PC-3 (cell line): ENCODE measurements around the gene ZDHHC15. TPM values are rescaled to one million over a fixed set of nuclear protein-coding genes. Genes with fewer than 3 reads are reported as not detected.
"Not testable (repeated sequence)": the region's sequence is repeated elsewhere in the genome, so short reads cannot be mapped to it uniquely, and the experiment has no call there.

Experiments
- ATAC-seq: fragments of 200-7000 bp; cut with Tn5 transposase; 2 replicates; pipeline ENCODE4 v1.9.1; 2020; ENCODE audit warnings: mild to moderate bottlenecking, moderate library complexity
- BruUV-seq: library from RNA; stranded (reverse); fragments of 400-500 nt; replicated peaks from 2 replicates; lab custom pipeline; 2021; lab: Mats Ljungman, UMichigan
- CTCF ChIA-PET: fragments of 300-600 bp; sonication (Branson Sonifier 250); formaldehyde crosslinking; loops from one replicate; lab custom pipeline; 2022; ENCODE audit warnings: antibody characterized with exemption; lab: Charles Lee
- POLR2A ChIA-PET: fragments of 300-600 bp; sonication (Branson Sonifier 250); formaldehyde crosslinking; loops from one replicate; lab custom pipeline; 2022; ENCODE audit warnings: antibody characterized with exemption; ENCODE audit not compliant: unreplicated experiment; lab: Charles Lee
- DNase-seq: peaks from one replicate; pipeline ENCODE4 v3.0.0-alpha.2; 2015
- H2AFZ ChIP-seq: fragments of 300-600 bp; sonication (generic); 2 replicates; pipeline ENCODE4 v1.6.0; 2016; ENCODE audit warnings: antibody characterized with exemption, low read length
- H3F3A ChIP-seq: fragments of 300-600 bp; sonication (generic); one replicate; pipeline ENCODE4 v1.6.0; 2017; ENCODE audit warnings: antibody characterized with exemption, low read length, control low read depth, mild to moderate bottlenecking; ENCODE audit not compliant: unreplicated experiment
- H3K27ac ChIP-seq: fragments of 300-600 bp; sonication (generic); 2 replicates; pipeline ENCODE4 v1.5.1; 2016; ENCODE audit warnings: mild to moderate bottlenecking, low read length
- H3K27me3 ChIP-seq: fragments of 300-600 bp; sonication (generic); 2 replicates; pipeline ENCODE4 v1.6.1; 2016; ENCODE audit warnings: low read length, mixed read lengths
- H3K36me3 ChIP-seq: fragments of 300-600 bp; sonication (generic); 2 replicates; pipeline ENCODE4 v1.6.1; 2016; ENCODE audit warnings: low read depth, mixed run types, low read length, mixed read lengths
- H3K4me1 ChIP-seq: fragments of 300-600 bp; sonication (generic); 2 replicates; pipeline ENCODE4 v1.5.1; 2016; ENCODE audit warnings: low read length; ENCODE audit not compliant: insufficient read depth
- H3K4me2 ChIP-seq: fragments of 300-600 bp; sonication (generic); 2 replicates; pipeline ENCODE4 v1.6.0; 2016; ENCODE audit warnings: low read length
- H3K4me3 ChIP-seq: fragments of 300-600 bp; sonication (generic); 2 replicates; pipeline ENCODE4 v1.5.1; 2016; ENCODE audit warnings: mild to moderate bottlenecking, low read length, mixed read lengths
- H3K79me2 ChIP-seq: fragments of 300-600 bp; sonication (generic); 2 replicates; pipeline ENCODE4 v1.6.1; 2017; ENCODE audit warnings: low read length, mixed read lengths
- H3K9ac ChIP-seq: fragments of 300-600 bp; sonication (generic); 2 replicates; pipeline ENCODE4 v1.6.0; 2016; ENCODE audit warnings: mild to moderate bottlenecking, low read length
- H3K9me2 ChIP-seq: fragments of 300-600 bp; sonication (generic); replicated peaks from 2 replicates; pipeline ENCODE4 v1.6.1; 2016; ENCODE audit warnings: mixed run types, low read length, mixed read lengths
- H3K9me3 ChIP-seq: fragments of 300-600 bp; sonication (generic); 2 replicates; pipeline ENCODE4 v1.6.1; 2016; ENCODE audit warnings: low read length, mixed read lengths
- H4K20me1 ChIP-seq: fragments of 300-600 bp; sonication (generic); 2 replicates; pipeline ENCODE4 v1.6.1; 2016; ENCODE audit warnings: low read length, mixed read lengths
- EZH2 ChIP-seq: fragments of 300-600 bp; sonication (generic); IDR thresholded peaks from one replicate; pipeline ENCODE4 v1.6.1; 2017; ENCODE audit warnings: antibody characterized with exemption, mild to moderate bottlenecking, low read length; ENCODE audit not compliant: unreplicated experiment
- EZH2phosphoT487 ChIP-seq: fragments of 300-600 bp; sonication (generic); IDR thresholded peaks from 2 replicates; pipeline ENCODE4 v1.6.1; 2018; ENCODE audit warnings: mild to moderate bottlenecking, antibody characterized with exemption, low read length, borderline replicate concordance
- intact Hi-C: fragments of 100-400 bp; cut with micrococcal nuclease; formaldehyde crosslinking; loops from 2 replicates; pipeline ENCODE4 v1.9.0; 2023
- total RNA-seq: library from RNA; depleted of rRNA; stranded (reverse); fragments of >200 nt; gene quantifications from 2 replicates; pipeline ENCODE4 v1.2.3, GENCODE V29; 2014
- TF ChIP-seq, protein P1 (sequence below): fragments of 300-600 bp; sonication (generic); conservative IDR thresholded peaks from 2 replicates; pipeline ENCODE4 v1.5.1; 2017; ENCODE audit warnings: antibody characterized with exemption, low read depth, mild to moderate bottlenecking, low read length

The ZDHHC15 gene
- total RNA-seq, 1 experiment from 2014 or later = not detected

DNA sequence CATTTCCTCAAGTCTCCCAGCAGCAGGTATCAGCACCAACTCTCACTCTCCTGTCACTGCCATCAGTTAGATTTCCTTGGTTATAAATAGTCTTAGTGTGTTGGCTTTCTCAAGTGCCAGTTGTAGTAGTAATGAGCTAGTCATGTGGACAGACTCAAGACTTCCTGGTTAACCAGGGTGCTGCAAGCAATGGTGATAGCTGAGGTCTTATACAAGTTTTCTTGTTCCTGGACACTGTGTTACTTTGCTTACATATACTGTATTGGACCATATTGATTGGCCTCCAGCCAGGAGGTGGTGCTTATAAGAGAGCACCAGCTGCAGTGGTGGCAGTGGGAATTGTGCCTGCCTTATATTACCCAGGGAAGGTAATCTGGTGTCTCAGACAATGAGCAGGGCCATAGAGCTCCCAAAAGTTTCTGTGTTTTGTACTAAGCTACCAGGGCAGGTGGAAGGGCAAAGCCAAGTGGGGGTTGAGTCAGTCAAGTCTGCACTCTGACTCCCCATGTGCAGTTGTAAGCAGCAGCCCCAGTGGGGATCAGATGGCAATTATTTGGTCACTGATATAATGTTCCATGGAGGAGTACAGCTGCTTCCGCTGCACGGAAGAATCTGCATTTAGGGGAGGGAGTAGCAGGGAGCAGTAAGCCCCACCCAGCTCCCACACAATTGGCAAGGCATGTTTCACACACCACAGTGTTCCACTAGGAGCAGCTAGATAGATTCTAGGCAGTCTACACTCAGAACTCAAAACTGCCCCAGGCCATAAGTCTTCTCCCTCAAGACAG is 24.1 kb upstream of the ZDHHC15 start:
- Histone ChIP-seq H3K9me3 (no peaks in the 10 kb centered on the region), H3K4me3 (no peak overlapping the region), H3K4me1 (no peaks in the 10 kb centered on the region), H3K9me2 (no peaks in the 10 kb centered on the region), H2AFZ (no peak overlapping the region), H3K36me3 (no peaks in the 10 kb centered on the region), H3K27ac (no peak overlapping the region), H3F3A (no peaks in the 10 kb centered on the region), H3K9ac (no peak overlapping the region), H3K27me3 (no peaks in the 10 kb centered on the region), H3K4me2 (no peak overlapping the region), H4K20me1 (no peaks in the 10 kb centered on the region), H3K79me2 (no peaks in the 10 kb centered on the region)
- no TSS peak for BruUV-seq
- DNase-seq = no peak
- CTCF ChIA-PET = no interaction called here
- no peak for ATAC-seq
- no peak for TF ChIP-seq EZH2phosphoT487
- intact Hi-C loops = no loop called here
- POLR2A ChIA-PET = no interaction called here

DNA sequence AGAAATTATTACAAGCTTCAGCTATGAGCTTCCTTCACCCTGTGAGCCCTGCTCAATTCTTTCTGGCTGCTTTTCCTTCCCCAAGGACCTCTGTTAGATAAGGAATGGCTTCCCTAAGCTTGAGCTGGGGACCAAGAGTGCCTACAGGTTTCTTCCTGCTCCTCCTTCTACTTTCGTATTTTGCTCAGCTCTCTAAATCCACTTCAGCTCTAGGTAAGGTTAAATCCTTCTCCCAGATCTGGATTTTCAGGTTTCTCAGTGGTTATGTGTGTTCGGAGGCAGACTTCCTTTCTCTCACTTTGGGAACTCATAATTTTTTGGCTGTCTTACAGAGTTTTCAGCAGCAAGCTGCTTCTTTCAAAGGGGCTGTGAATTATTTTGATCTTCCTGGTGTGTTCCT is 21.9 kb upstream of the ZDHHC15 start:
- no peaks in the 10 kb centered on the region for H3F3A ChIP-seq
- ATAC-seq (no peak), DNase-seq (no peak)
- BruUV-seq = no TSS peak
- H3K4me3 ChIP-seq = no peak overlapping the region
- no peak for TF ChIP-seq EZH2
- TF ChIP-seq EZH2phosphoT487 = no peak
- TF ChIP-seq, protein P1, sequence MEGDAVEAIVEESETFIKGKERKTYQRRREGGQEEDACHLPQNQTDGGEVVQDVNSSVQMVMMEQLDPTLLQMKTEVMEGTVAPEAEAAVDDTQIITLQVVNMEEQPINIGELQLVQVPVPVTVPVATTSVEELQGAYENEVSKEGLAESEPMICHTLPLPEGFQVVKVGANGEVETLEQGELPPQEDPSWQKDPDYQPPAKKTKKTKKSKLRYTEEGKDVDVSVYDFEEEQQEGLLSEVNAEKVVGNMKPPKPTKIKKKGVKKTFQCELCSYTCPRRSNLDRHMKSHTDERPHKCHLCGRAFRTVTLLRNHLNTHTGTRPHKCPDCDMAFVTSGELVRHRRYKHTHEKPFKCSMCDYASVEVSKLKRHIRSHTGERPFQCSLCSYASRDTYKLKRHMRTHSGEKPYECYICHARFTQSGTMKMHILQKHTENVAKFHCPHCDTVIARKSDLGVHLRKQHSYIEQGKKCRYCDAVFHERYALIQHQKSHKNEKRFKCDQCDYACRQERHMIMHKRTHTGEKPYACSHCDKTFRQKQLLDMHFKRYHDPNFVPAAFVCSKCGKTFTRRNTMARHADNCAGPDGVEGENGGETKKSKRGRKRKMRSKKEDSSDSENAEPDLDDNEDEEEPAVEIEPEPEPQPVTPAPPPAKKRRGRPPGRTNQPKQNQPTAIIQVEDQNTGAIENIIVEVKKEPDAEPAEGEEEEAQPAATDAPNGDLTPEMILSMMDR = no peak
- no peaks in the 10 kb centered on the region for H3K27me3 ChIP-seq
- H3K79me2 ChIP-seq = no peaks in the 10 kb centered on the region
- POLR2A ChIA-PET = no interaction called here
- H3K9me3 ChIP-seq = no peaks in the 10 kb centered on the region
- H3K4me1 ChIP-seq = no peaks in the 10 kb centered on the region
- no peak overlapping the region for H3K4me2 ChIP-seq
- H3K36me3 ChIP-seq = no peaks in the 10 kb centered on the region
- H3K9me2 ChIP-seq = no peaks in the 10 kb centered on the region
- H3K27ac ChIP-seq = no peak overlapping the region
- intact Hi-C loops = no loop called here
- H4K20me1 ChIP-seq = no peaks in the 10 kb centered on the region
- CTCF ChIA-PET = no interaction called here
- H3K9ac ChIP-seq = no peak overlapping the region
- no peak overlapping the region for H2AFZ ChIP-seq

DNA sequence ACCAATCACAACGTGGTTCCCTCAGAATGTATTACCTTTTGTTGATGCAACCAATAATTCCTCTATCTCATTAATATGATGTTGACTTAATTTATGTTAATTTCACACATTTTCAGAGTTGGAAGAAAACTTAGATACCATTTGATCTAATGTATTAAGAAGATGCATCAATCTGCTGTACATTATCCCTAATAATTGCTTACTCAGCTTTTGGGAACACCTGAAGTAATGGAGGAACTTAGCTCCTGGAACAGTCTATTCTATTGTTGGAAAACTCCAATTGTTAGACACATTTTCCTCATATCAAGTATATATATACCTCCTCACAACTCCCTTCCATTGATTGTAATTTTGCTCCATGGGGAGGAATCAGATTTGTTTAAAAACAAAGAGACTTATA is 38.9 kb downstream of the ZDHHC15 start:
- Histone ChIP-seq H3K4me1 (no peaks in the 10 kb centered on the region), H3K9me3 (no peaks in the 10 kb centered on the region), H3K9ac (no peak overlapping the region), H2AFZ (no peak overlapping the region), H3K27me3 (no peaks in the 10 kb centered on the region), H3K36me3 (no peaks in the 10 kb centered on the region), H3K27ac (no peak overlapping the region), H3K9me2 (no peaks in the 10 kb centered on the region), H3F3A (no peaks in the 10 kb centered on the region), H3K4me3 (no peak overlapping the region), H3K4me2 (no peak overlapping the region), H4K20me1 (no peaks in the 10 kb centered on the region), H3K79me2 (no peaks in the 10 kb centered on the region)
- ATAC-seq (no peak), DNase-seq (no peak)
- intact Hi-C loops = no loop called here
- no peak for TF ChIP-seq EZH2
- TF ChIP-seq, protein P1 = no peak
- no peak for TF ChIP-seq EZH2phosphoT487
- no TSS peak for BruUV-seq
- ChIA-PET POLR2A (no interaction called here), CTCF (no interaction called here)

DNA sequence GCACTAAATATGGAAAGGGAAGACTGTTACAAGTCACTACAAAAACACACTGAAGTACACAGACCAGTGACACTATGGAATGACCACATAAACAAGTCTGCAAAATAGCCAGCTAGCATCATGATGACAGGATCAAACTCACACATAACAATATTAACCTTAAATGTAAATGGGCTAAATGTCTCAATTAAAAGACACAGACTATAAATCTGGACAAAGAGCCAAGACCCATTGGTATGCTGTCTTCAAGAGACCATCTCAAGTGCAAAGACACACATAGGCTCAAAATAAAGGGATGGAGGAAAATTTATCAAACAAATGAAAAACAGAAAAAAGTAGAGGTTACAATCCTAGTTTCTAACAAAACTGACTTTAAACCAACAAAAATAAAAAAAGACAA is 61.1 kb downstream of the ZDHHC15 start:
- CTCF ChIA-PET, H3K27me3 ChIP-seq, H4K20me1 ChIP-seq, intact Hi-C loops, H2AFZ ChIP-seq, H3K4me2 ChIP-seq, DNase-seq, H3K79me2 ChIP-seq, H3K9me2 ChIP-seq, H3K9ac ChIP-seq, H3K9me3 ChIP-seq, H3K4me3 ChIP-seq, H3K4me1 ChIP-seq, H3K36me3 ChIP-seq, H3F3A ChIP-seq, BruUV-seq, POLR2A ChIA-PET, H3K27ac ChIP-seq, ATAC-seq: not testable (repeated sequence)
